KOPT-K1 (cell line): ENCODE data around the gene HSPBP1.
A peak's percentile ranks its signal among the peaks of the same experiment; 100 is the strongest.
"Not testable (repeated sequence)": the region's sequence is repeated elsewhere in the genome, so short reads cannot be mapped to it uniquely, and the experiment has no call there.

Experiments
- H3K27ac ChIP-seq: fragments of 200-600 bp; sonication (generic); 2 replicates; pipeline ENCODE4 v1.5.1; 2016; ENCODE audit warnings: antibody characterized with exemption, mild to moderate bottlenecking, low read depth, low read length; ENCODE audit not compliant: poor library complexity, severe bottlenecking
- H3K36me3 ChIP-seq: fragments of 200-600 bp; sonication (generic); 2 replicates; pipeline ENCODE4 v1.5.1; 2017; ENCODE audit warnings: antibody characterized with exemption, mild to moderate bottlenecking, low read length, moderate library complexity; ENCODE audit not compliant: insufficient read depth
- H3K9me3 ChIP-seq: fragments of 200-600 bp; sonication (generic); 2 replicates; pipeline ENCODE4 v1.5.1; 2017; ENCODE audit warnings: antibody characterized with exemption, low read length, mild to moderate bottlenecking; ENCODE audit not compliant: insufficient read depth, poor library complexity, severe bottlenecking

The HSPBP1 gene

DNA sequence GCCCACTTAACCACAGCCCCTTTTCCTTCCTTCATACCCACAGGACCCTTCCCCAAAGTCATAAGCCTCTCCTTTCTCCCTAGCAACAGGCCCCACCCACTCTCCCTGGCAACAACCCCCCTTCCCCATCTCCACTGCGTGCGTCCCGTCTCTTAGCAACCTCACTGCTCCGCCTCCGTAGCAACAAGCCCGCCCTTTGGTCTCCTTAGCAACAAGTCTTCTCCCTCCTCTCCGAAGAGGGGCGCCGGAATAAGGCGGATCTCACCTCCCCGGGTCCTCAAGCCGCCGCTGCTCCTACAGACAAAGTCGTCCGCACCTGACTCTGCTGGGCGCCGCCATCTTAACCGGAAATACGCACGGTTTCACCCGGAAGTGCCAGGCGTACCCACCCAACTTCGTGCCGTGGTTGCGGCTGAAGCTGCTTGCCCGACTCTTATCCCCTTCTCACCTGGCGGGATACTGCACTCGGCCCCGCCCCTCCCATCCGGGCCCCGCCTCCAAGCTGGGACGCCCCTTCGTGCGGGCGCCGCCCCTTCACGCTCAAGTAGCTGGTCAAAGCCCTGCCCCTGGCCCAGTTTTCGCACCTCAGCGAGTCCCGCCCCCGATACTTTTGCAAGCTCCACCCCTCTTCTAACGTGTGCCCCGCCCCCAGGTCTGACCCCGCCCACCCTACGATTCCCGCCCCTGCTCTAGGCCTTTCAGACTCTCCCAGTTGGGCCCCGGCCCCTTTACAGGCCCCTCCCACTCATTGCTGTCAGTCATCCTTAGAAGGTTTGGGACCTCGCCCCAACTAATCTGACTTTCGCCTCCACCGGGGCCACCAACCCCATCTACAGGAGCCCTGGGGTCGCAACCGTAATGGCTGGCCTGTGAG, at the start of gene HSPBP1:
Gene HSPBP1 (minus strand): TSS at position 341 of the 874 bp plus-strand sequence. CDS start 502 bp downstream, outside the sequence.
- peak within 1 kb of the TSS; percentile 57 for H3K27ac ChIP-seq
- H3K9me3 ChIP-seq, result no peaks in the 10 kb centered on the region
- peaks cover 27% of the 10 kb centered on the region; the same call in 1 of the 2 replicates for H3K36me3 ChIP-seq

- H3K27ac ChIP-seq, H3K9me3 ChIP-seq, H3K36me3 ChIP-seq: not testable (repeated sequence)
These were observed 48.9 kb upstream of the HSPBP1 start for GRCh38 chr19:55328774-55329318.

DNA sequence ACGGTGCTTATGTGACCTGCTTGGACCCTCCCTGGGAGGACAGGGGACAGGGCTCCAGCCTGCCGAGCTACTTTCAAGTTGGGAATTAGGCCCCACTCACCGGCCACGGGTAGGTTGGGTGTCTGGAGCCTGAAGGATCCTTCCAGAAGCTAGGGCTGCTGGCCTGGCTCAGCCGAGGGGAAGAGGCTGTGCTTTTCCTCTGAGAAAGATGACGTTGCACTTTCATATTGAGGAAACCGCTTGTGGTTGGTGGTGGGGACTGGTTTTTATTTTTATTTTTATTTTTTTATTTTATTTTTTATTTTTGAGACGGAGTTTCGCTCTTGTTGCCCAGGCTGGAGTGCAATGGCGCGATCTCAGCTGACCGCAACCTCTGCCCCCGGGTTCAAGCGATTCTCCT, 45.3 kb upstream of the HSPBP1 start, which contains the start of gene TMEM150B:
Gene TMEM150B (minus strand): TSS at position 170 of the 400 bp plus-strand sequence. CDS start 4,305 bp downstream, outside the sequence.
- H3K9me3 ChIP-seq, result no peaks in the 10 kb centered on the region
- no peaks in the 10 kb centered on the region for H3K36me3 ChIP-seq
- no peak within 1 kb of the TSS for H3K27ac ChIP-seq

DNA sequence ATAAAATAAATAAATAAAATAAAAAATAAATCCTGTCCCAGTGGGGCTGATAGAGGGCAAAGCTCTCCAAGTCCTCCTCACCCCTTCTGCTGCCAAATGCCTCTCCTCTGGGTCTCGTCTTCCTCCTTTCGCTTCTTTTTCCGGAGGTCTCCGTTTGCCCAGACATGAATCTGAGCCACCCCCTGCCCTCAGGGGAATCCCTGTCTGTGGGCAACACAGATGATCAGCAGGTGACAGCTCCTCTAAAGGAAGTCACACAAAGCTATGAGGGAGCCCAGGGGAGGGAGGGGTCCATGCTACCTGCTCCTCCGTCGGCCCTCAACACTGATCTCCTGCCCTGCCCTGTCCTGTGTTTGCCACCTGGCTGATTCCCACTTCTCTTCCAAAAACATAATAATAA, 44.8 kb upstream of the HSPBP1 start:
- Histone ChIP-seq H3K9me3 (no peaks in the 10 kb centered on the region), H3K27ac (no peak overlapping the region), H3K36me3 (no peaks in the 10 kb centered on the region)

DNA sequence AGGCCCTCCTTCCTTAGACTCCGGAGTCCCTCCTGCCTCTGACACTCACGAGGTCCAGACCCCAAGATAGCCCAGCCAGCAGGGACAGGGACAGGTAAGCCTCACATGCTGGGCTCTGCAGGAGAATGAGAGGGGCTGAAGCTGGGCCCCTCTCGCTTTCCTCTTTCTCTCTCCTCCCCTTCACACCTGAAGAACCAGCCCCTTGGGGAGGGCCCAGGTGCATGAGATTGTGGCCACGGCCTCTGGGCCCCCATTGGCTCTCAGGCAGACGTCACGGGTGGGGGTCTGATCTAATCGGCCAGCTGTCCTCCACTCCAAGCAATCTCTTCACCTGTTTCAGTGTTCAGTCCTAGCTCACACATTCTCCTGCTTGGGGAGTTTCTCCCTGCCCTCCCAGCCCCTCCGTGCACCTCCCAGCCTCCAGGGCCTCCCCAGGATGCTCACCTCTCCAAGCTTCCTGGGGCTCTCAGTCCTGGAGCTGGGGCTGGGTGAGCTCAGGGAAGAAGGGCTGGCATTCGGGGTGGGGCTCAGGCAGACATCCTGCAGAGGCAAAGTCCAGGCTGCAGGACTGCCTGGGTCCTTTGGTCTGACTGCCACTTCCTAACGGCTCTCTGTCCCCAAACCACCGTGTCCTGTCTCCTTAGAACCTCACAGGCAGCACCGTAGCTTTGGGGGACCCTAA, 42.4 kb upstream of the HSPBP1 start:
- Histone ChIP-seq H3K36me3 (no peaks in the 10 kb centered on the region), H3K9me3 (no peaks in the 10 kb centered on the region), H3K27ac (no peak overlapping the region)

DNA sequence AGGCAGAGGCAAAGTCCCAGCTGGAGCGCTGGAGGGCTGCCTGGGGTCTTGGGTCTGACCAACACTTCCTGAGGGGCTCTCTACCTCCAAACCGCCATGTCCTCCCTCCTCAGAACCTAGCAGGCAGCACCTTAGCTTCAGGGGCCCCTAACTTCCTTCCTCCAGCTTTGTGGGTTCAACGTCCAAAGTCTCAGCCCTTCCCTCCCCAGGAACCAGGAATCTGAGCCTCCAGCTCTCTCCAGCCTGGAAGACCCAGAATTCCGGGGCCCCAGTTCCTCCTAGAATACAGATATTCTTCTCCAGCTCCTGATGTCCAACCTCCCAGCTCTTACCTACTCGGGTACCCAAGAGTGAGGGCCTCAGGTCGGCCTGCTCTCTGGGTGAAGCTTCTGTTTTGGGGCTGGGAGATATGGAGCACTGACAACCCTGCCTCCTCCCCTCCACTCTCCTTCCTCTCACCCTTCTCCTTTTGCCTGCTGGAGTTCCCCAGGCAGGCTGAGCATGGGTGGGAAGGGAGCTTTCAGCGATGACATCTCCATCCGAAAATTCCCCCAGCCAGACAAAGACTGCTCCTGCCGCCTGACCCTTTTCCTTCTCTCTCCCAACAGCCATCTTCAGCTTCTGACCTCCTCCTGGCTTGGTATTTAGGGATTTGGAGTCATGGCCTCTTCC, 41.7 kb upstream of the HSPBP1 start:
- no peaks in the 10 kb centered on the region for H3K36me3 ChIP-seq
- no peak overlapping the region for H3K27ac ChIP-seq
- H3K9me3 ChIP-seq, result no peaks in the 10 kb centered on the region

- Histone ChIP-seq H3K36me3 (no peaks in the 10 kb centered on the region), H3K27ac (no peak overlapping the region), H3K9me3 (no peaks in the 10 kb centered on the region)
These were observed 41.0 kb upstream of the HSPBP1 start for GRCh38 chr19:55320844-55321419.

DNA sequence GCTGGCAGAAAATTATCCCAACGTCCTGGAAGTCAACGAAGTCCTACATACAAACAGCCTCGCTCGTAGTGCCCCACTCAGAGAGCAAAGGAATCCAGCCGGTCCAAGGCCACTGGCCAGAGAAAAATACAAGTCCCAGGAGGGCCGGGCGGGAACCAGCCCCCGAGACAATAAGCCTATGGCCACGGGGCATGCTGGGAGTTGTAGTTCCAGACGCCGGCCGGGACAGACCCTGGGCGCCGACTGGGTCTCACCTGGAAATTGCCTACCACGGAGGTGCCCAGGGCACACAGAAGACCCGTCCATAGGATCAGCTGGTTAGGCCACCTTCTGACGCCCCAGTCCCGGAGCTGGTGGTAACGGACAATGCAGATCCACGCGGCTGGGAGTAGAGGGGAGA, 39.9 kb upstream of the HSPBP1 start:
- Histone ChIP-seq H3K9me3 (no peaks in the 10 kb centered on the region), H3K36me3 (no peaks in the 10 kb centered on the region), H3K27ac (no peak overlapping the region)

GRCh38 chr19:55316646-55317045, 36.7 kb upstream of the HSPBP1 start:
- Histone ChIP-seq H3K9me3 (no peaks in the 10 kb centered on the region), H3K27ac (no peak overlapping the region), H3K36me3 (no peaks in the 10 kb centered on the region)

DNA sequence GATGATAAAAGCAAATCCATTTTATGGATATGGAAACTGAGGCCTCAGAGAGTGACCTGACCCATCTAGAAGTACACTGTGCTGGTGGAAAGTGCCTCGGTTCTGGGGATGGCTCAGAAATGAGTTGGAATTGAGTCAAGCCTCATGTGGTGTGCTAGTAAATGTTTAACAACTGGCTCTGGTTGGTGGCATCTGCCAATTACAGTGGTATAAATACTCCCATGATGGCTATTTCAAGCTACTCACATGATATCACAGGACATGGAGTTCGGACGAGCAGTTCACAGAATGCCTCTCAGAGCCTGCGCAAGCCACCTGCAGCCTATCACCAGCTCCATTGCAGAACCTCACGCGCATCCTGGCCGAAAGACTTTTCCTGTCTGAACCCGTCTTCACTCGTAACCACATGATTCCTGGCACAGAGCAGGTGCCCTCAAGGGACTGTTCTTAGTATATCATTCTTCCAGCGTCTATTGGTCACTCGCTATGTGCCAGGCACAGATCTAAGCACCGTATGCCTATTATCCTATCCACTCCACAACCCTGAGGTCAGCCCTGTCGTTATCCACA, 36.1 kb upstream of the HSPBP1 start:
- Histone ChIP-seq H3K9me3 (no peaks in the 10 kb centered on the region), H3K36me3 (no peaks in the 10 kb centered on the region), H3K27ac (no peak overlapping the region)

DNA sequence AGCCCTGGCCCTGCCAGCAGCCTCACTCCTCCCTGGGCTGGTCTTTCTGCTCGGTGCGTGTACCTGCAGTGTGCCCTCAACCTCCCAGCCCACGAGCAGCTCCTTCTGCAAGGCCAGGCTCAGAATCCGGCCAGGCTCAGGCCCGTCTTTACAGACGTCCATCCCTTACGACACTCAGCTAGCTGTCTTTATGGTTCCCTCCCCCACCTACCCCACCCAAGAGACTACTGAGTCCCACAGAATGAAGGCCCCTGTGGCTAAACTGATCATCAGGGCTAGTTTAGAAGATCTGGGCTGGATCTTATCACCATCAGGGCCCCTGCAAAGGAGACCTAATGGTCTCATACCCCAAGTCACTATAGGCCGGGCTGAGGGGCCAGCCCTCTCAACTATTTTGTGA, 34.5 kb upstream of the HSPBP1 start:
- Histone ChIP-seq H3K36me3 (no peaks in the 10 kb centered on the region; the same call in 1 of the 2 replicates), H3K9me3 (no peaks in the 10 kb centered on the region), H3K27ac (no peak overlapping the region)

GRCh38 chr19:55312621-55313512, 33.0 kb upstream of the HSPBP1 start:
- H3K27ac ChIP-seq, result no peak overlapping the region
- no peaks in the 10 kb centered on the region; the same call in 1 of the 2 replicates for H3K36me3 ChIP-seq
- no peaks in the 10 kb centered on the region for H3K9me3 ChIP-seq

GRCh38 chr19:55311797-55312196, 31.9 kb upstream of the HSPBP1 start:
- H3K27ac ChIP-seq, result no peak overlapping the region
- H3K9me3 ChIP-seq, result no peaks in the 10 kb centered on the region
- no peaks in the 10 kb centered on the region; the same call in 1 of the 2 replicates for H3K36me3 ChIP-seq
